Measurements from ENCODE around the gene ZNF845.
"Not testable (repeated sequence)": the region's sequence is repeated elsewhere in the genome, so short reads cannot be mapped to it uniquely, and the experiment has no call there.

Gene ZNF845

DNA sequence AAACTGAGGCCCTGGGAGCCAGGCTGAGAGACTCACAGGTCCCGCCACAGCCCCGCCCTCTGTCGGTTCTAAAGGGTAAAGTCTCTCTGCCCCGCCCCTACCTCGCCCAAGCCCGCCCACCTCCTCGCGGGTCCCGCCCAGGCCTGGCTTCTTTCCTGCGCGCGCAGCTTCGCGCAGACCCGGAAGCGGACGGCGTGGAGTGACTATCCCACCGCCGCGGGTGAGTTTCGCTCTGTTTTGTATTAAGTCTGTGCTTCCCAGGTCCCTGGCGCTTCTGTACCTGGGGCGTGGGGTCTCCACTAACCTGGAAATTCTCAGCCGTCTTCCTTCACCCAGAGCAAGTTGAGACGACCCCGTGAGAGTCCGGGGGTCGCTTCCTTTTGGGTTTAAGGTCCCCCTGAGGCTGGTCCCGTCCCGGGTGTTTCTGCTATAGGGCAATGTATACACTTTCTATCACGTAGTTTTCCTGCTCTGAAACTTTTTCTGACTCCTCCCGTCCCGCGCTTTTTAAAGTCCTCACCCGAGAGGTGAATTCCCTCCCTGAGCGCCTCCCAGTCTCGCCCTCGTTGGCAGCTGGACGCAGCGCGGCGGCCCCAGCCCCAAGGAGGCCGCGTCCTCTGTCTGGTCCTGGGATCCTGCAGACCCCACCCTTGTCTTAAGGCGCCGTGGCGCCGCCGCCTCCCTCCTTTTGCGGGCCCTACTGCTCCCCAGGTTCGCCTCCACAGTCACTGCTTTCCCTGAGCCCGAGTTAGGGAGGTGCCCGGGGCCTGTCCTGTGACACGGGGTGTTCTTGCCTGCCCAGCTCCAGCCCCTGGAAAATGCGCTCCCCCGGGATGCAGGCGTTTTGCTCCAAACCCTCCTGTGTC, 61.7 kb downstream of the ZNF845 start, which contains the start of gene ZNF765:
TSS of gene ZNF765 (plus strand) at position 176 of the 866 bp plus-strand sequence. CDS start 2,867 bp downstream, outside the sequence.
- TF ChIP-seq, protein P1, sequence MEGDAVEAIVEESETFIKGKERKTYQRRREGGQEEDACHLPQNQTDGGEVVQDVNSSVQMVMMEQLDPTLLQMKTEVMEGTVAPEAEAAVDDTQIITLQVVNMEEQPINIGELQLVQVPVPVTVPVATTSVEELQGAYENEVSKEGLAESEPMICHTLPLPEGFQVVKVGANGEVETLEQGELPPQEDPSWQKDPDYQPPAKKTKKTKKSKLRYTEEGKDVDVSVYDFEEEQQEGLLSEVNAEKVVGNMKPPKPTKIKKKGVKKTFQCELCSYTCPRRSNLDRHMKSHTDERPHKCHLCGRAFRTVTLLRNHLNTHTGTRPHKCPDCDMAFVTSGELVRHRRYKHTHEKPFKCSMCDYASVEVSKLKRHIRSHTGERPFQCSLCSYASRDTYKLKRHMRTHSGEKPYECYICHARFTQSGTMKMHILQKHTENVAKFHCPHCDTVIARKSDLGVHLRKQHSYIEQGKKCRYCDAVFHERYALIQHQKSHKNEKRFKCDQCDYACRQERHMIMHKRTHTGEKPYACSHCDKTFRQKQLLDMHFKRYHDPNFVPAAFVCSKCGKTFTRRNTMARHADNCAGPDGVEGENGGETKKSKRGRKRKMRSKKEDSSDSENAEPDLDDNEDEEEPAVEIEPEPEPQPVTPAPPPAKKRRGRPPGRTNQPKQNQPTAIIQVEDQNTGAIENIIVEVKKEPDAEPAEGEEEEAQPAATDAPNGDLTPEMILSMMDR (IDR thresholded peaks at IDR 0.05; ENCODE audit: insufficient read depth, low read depth, low read length, missing control alignments): peak; percentile 28

DNA sequence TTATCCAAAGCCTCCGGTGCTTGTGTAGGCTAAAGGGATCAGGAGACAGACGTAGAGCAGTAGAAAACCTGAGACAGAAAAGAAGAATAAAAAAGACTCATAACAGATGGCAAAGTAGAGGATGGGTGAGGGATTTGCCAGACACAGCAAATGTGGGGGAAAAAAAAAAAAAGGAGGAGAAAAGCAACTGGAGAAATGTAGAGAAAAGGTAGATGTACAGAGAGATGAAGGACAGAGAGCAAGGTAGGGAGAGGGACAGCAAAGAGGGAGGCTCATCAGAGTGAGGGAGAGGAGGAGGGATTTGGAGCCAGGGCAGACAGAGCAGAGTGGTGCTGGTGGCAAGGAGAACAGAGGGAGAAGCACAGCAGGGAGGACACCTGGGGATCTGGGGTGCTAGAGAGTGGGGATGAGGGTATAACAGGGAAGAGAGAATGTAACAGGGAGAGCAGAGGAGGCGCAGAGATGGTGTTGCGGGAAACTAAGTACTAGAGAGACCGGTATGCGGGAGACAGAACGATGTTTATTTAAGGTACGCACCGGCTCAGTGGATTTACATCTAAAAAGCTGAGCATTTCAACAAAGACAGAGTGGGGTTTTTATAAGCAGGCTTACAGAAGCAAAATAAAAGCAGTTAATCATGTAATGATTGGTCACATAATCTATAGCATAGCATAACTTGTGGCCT, 62.4 kb downstream of the ZNF845 start:
- peak overlapping the region; percentile 81 for H3K4me3 ChIP-seq (ENCODE audit: low read depth, low read length)
- not testable (repeated sequence) for DNase-seq (ENCODE audit: low read depth)

More for the DNA sequence above, 61.7 kb downstream of the ZNF845 start, which contains the start of gene ZNF765:
- peak; percentile 94 for DNase-seq (ENCODE audit: low read depth)
- H3K4me3 ChIP-seq (ENCODE audit: low read depth, low read length): peak within 1 kb of the TSS; percentile 81

DNA sequence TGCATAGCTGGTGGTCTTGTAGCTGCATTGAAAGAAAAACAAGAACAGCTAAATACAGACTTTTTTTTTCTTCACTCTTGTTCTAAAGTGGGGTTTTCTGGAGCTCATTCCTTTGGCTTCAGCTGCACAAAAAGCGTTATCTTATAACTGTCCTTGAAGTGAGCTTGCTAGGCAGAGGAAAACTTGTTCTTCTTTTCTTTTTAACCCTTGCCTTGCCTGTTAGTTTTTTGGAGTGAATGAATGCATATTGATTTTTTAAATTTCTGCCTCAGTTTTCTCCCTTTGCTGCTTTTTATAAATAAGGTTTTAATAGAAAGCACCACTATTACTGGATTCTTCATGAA, 62.9 kb downstream of the ZNF845 start:
- TF ChIP-seq, protein P1 (IDR thresholded peaks at IDR 0.05; ENCODE audit: insufficient read depth, low read depth, low read length, missing control alignments): no peak
- no peak overlapping the region for H3K4me3 ChIP-seq (ENCODE audit: low read depth, low read length)
- DNase-seq (ENCODE audit: low read depth): no peak

DNA sequence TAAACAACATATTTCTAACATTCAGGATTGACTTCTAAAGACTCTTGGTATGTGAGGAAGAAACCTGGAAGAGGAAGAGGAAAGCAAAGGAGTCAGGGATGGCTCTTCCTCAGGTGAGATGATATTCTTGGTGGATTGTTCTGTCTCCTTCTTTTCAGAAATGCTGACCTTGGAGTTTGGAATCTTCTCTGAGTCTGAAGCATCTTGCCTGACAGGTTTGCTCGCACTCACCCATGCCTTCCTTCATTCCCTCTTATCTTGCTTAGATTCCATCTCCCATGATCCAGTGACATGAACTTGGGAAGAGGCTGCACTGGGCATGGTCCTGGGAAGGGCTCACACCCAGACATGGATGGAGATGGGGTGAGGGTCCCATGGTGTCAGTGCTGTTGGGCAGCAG, 64.4 kb downstream of the ZNF845 start:
- not testable (repeated sequence) for DNase-seq (ENCODE audit: low read depth); H3K4me3 ChIP-seq (ENCODE audit: low read depth, low read length)
